ENCODE data around the gene CDC25C. TPM values are rescaled to one million over a fixed set of nuclear protein-coding genes. Genes with fewer than 3 reads are reported as not detected.

Gene CDC25C
- 24.4 and 28.3 TPM in 2 replicates for total RNA-seq (2014; rRNA removed; shearing (Covaris generic))

- peak; percentile 99 for DNase-seq (ENCODE audit: low read depth)
Measured at GRCh38 chr5:138331449-138332368, at the start of gene CDC25C. CDC25C (minus strand) TSS chr5:138331804; CDS start chr5:138331180, 624 bp downstream.

DNA sequence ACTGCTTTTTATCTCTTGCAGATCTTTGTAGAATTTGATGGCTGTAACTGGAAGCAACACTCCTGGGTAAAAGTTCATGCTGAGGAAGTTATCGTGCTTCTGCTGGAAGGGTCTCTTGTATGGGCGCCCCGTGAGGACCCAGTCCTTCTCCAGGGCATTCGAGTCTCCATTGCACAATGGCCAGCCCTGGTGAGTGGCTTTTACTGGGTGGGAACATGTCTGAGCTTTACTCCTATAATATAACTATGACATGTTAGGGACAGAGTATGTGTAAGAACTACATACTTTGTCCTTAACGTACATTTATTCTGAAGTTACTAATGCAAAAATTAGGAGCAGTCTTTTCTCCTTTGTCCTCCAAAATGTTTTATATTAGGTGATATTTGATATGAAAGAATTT is 41.0 kb upstream of the CDC25C start:
- DNase-seq (ENCODE audit: low read depth): no peak

- DNase-seq (ENCODE audit: low read depth): no peak
Measured at GRCh38 chr5:138372225-138372624, 40.6 kb upstream of the CDC25C start.

- DNase-seq (ENCODE audit: low read depth): no peak
Measured at GRCh38 chr5:138371454-138371853, 39.9 kb upstream of the CDC25C start.

GRCh38 chr5:138370537-138370936 is 38.9 kb upstream of the CDC25C start:
- no peak for DNase-seq (ENCODE audit: low read depth)

DNA sequence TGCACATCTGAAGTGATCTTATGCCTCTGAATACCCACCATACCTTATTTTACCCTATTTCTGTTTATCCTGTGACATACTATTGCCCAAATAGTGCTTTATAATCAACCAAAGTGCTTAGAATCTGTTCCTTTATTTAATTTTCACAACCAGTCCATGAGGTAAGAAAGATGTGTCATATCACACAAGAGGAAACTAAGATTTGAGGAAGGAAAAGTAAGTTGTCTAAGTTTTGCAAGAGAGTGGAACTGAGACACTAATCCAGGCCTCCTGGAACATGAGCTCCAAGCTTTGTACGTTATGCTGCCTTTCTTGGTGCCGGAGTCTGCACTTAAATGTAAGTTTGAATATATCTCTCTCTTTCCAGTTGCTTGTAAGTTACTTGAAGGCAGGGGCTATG is 38.1 kb upstream of the CDC25C start:
- no peak for DNase-seq (ENCODE audit: low read depth)

DNA sequence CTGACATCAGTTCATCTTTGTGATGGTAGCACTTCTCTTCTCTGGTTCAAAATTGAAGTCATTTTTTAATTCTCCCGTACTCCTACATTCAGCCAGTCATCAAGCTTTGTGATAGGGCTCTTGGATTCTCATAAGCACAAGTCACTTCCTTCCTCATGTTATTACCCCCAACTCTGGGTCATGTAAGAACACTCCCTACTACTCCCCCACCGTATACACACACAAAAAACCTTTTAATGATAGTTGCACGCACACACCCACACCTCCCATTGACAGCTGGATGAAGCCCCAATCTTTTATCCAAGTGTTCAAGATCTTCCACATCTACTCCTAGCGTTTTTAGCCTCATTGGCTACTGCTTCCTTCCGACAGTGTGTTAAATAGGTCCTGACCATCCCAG is 37.7 kb upstream of the CDC25C start:
- no peak for DNase-seq (ENCODE audit: low read depth)

- no peak for DNase-seq (ENCODE audit: low read depth)
Measured at GRCh38 chr5:138366632-138367382, 35.2 kb upstream of the CDC25C start.

DNA sequence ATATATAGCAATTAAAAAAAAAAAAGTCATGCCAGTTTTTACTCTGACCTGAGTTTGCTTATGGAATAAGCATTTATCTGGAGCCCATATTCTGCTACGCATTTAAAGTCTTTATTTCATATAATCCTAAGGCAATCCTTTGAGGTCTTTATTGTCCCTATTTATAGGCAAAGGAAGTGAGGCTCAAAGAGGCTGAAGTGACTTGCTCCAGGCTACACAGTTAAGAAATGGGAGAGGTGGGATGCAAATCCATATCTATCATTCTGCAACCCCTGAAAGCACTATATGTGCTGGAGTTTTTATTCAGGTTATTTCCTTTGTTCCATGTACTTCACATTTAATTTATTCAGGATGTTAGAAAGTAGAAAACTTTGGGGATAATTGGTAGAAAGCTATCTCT is 33.0 kb upstream of the CDC25C start:
- no peak for DNase-seq (ENCODE audit: low read depth)

- no peak for DNase-seq (ENCODE audit: low read depth)
Measured at GRCh38 chr5:138360941-138361452, 29.4 kb upstream of the CDC25C start.

DNA sequence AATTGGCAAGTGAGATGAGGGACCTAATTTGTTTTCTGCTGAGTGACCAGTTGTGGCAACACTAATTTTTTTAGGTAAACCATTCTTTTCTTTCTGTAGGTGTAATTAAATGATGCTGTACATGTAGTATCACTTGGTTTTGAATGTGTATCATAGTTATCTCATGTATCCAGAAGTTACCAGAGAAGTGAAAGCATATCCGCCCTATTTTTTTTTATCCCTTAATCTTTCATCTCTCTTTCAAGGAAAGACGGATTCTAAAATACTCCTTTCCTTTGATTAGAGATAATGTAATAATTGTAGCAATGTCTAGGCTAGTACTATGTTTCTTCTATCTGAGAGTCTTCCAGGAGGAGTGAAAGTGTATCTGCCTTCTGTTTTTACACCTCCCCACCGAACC is 28.0 kb upstream of the CDC25C start:
- DNase-seq (ENCODE audit: low read depth): no peak

- peak; percentile 85 for DNase-seq (ENCODE audit: low read depth)
Measured at GRCh38 chr5:138354926-138355378, 23.3 kb upstream of the CDC25C start.

GRCh38 chr5:138354387-138354786 is 22.8 kb upstream of the CDC25C start:
- DNase-seq (ENCODE audit: low read depth): no peak

DNA sequence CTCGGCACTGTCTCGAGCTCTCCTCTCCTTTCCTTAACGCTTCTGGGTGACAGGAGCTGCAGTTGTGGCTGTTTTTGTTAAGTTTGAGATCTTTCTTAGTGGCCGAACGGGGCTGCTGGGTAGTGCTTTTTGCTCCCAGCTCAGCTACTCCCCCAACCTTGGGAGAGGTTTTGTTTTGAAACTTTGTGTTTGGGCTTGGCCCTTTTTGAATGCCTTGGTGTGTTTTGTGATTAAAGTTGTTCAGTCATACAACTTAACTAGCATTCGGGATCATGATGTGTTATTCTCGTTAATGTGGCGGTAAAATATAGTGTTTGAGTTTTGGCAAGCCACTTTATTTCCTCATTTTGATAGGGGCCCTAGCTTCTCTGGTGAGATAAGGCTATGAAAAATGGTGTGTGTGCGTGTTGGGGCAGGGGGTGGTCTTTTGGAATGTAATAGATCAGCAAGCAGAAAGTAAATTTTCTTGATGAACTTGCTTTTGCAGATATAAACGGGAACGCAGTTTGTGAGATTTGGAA is 22.0 kb upstream of the CDC25C start:
- no peak for DNase-seq (ENCODE audit: low read depth)

GRCh38 chr5:138352722-138353559 is 21.3 kb upstream of the CDC25C start:
- peak; percentile 60 for DNase-seq (ENCODE audit: low read depth)

- DNase-seq (ENCODE audit: low read depth): peak; percentile 75
Measured at GRCh38 chr5:138352071-138352721, 20.6 kb upstream of the CDC25C start, which contains the start of gene KDM3B. KDM3B (plus strand) TSS chr5:138352685; CDS start chr5:138352796, 111 bp downstream.

DNA sequence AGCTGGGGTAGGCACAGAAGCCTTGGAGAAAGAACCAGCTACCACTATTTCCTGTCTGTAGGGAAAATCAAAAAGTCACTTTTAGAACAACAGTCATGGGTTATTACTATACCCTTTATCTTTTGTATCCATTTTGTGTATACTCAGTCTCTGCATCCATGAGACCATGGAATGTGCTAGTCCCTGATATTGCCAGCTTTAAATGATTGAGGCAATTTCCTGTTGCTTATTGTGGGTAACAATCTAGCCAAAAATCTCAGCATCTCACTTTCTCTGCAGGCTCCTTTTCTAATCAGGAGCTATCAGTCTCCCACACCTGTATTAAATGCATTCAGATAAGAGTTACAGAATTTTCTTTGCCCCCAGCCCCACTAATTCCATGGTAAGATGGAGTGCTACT is 19.9 kb upstream of the CDC25C start:
- no peak for DNase-seq (ENCODE audit: low read depth)

GRCh38 chr5:138351056-138351455 is 19.5 kb upstream of the CDC25C start:
- DNase-seq (ENCODE audit: low read depth): peak; percentile 60

DNA sequence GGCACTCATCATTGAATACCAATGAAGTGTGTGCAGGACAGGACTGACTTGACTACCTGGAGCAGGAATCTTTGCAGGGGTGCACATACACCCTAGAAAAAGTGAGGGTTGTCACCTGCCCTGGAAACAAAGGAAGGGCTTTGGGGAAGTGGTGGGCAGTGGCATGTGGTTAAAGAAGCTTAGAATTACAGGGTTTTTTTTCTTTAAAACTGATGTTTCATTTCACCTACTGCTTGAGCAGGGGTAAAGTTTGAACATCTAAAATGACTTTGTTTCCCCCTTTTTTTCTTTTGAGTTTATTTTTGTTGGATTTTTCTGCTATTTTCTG is 18.9 kb upstream of the CDC25C start:
- no peak for DNase-seq (ENCODE audit: low read depth)

DNA sequence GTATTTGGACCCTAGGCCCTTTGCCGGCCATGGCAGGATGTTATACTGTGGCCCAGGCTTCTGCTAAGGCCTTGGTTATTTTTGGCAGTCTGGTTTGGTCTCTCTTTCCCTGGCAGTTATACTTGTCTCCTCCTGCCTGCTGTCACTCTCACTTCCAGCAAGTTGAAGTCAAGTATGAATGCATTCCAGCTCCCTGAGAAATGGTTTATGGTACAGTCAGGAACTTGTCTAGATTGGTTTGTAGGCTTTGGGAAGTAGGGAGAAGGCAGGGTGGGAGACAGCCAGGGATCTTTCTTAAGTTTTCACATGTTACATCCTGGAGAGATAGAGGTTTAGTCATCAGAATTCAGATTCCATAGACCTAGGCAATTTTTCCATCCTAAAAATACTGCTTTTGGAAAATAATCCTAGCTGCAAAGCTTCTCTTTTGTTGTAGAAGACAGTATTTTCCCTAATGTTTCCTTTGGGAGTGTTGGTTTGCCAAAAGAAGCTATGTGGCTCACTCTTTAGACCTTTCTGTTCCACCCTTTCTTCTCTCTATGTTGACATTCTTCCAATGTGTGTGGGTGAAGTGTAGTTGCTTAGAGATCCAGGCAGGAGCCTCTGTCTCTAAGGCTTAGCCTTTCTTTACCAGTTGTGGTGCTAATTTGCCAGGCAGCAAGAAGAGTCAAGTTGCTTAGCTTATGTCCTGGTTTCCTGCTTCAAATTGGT is 18.4 kb upstream of the CDC25C start:
- DNase-seq (ENCODE audit: low read depth): no peak
